Keratinocyte (primary cell): ENCODE measurements around the gene TMEM9.

Experiments
- EZH2 ChIP-seq: IDR thresholded peaks from one replicate; pipeline ENCODE4 v1.6.1; 2012; ENCODE audit warnings: inconsistent platforms, mild to moderate bottlenecking, low read length, moderate library complexity
- TF ChIP-seq, protein P1 (sequence below), 3 experiments: IDR thresholded peaks in 1 of 3; conservative IDR thresholded peaks in 1 of 3; optimal IDR thresholded peaks in 1 of 3; 2 replicates in 2 of 3; 3 replicates in 1 of 3; pipeline versions ENCODE3 to v1.5.1; 2011; ENCODE audit warnings: low read length in 3 of 3, mild to moderate bottlenecking in 3 of 3, moderate library complexity in 2 of 3, control low read depth in 1 of 3, inconsistent platforms in 1 of 3; ENCODE audit not compliant: insufficient read depth in 2 of 3; ENCODE audit errors: extremely low read depth in 1 of 3

DNA sequence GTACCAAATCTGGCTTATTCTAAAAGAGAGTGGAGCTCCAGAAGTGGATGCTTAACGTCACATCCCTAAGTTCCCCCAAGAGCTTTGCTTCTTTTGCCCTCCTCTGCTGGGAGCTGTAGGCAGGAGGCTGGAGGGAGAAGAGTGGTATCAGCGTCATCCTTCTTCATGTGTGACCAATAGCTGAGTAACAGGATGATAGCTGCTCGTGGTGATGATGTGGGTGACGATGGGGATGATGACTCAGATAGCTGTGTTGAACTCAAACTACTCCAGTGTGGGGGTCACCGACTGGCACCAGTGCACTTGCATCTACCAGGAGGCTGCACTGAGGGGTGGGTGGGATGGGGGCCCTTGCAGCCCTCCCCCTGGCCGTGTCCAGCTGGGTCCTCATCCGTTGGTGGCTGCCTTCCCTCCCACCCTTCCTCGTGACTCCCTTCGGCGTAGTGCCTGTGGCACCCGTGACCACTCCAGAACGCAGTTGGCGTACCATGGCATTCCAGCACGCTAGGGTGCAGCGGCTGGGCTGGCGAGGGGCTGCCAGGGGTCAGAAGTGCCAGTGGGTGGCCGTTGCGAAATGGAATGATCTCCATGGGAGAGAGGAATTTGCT is 37.5 kb upstream of the TMEM9 start:
- TF ChIP-seq, protein P1, sequence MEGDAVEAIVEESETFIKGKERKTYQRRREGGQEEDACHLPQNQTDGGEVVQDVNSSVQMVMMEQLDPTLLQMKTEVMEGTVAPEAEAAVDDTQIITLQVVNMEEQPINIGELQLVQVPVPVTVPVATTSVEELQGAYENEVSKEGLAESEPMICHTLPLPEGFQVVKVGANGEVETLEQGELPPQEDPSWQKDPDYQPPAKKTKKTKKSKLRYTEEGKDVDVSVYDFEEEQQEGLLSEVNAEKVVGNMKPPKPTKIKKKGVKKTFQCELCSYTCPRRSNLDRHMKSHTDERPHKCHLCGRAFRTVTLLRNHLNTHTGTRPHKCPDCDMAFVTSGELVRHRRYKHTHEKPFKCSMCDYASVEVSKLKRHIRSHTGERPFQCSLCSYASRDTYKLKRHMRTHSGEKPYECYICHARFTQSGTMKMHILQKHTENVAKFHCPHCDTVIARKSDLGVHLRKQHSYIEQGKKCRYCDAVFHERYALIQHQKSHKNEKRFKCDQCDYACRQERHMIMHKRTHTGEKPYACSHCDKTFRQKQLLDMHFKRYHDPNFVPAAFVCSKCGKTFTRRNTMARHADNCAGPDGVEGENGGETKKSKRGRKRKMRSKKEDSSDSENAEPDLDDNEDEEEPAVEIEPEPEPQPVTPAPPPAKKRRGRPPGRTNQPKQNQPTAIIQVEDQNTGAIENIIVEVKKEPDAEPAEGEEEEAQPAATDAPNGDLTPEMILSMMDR (optimal IDR thresholded peaks at IDR 0.05 in 1 of 3, IDR thresholded peaks at IDR 0.05 in 1 of 3, conservative IDR thresholded peaks at IDR 0.05 in 1 of 3; ENCODE audit: extremely low read depth in 1 of 3, insufficient read depth in 2 of 3, low read length in 3 of 3), result no peak
- TF ChIP-seq EZH2, result no peak
